Activated naive CD8-positive, alpha-beta T cell treated with anti-CD3 and anti-CD28 coated beads, Interleukin-2, amount 50 U/mL, for 24 hours (primary cell): ENCODE results near the gene EML6.

Experiments
- ATAC-seq: fragments of 150-1000 bp; cut with Tn5 transposase; one replicate; pipeline ENCODE4 v1.10.0; 2021
- DNase-seq: peaks from one replicate; pipeline ENCODE4 v3.0.0; 2021
- H3K27ac Mint-ChIP-seq: one replicate; pipeline ENCODE4 v1.8.0; 2021; ENCODE audit warnings: mild to moderate bottlenecking, mixed read lengths
- H3K27me3 Mint-ChIP-seq: one replicate; pipeline ENCODE4 v1.8.0; 2021; ENCODE audit warnings: mixed read lengths
- H3K36me3 Mint-ChIP-seq: one replicate; pipeline ENCODE4 v1.8.0; 2021; ENCODE audit warnings: low read depth, mixed read lengths
- H3K4me1 Mint-ChIP-seq: one replicate; pipeline ENCODE4 v1.8.0; 2021; ENCODE audit warnings: mixed read lengths
- H3K4me3 Mint-ChIP-seq: one replicate; pipeline ENCODE4 v1.8.0; 2021; ENCODE audit warnings: mild to moderate bottlenecking, moderate library complexity, mixed read lengths
- H3K9me3 Mint-ChIP-seq: one replicate; pipeline ENCODE4 v1.8.0; 2021; ENCODE audit warnings: mixed read lengths

The EML6 gene

DNA sequence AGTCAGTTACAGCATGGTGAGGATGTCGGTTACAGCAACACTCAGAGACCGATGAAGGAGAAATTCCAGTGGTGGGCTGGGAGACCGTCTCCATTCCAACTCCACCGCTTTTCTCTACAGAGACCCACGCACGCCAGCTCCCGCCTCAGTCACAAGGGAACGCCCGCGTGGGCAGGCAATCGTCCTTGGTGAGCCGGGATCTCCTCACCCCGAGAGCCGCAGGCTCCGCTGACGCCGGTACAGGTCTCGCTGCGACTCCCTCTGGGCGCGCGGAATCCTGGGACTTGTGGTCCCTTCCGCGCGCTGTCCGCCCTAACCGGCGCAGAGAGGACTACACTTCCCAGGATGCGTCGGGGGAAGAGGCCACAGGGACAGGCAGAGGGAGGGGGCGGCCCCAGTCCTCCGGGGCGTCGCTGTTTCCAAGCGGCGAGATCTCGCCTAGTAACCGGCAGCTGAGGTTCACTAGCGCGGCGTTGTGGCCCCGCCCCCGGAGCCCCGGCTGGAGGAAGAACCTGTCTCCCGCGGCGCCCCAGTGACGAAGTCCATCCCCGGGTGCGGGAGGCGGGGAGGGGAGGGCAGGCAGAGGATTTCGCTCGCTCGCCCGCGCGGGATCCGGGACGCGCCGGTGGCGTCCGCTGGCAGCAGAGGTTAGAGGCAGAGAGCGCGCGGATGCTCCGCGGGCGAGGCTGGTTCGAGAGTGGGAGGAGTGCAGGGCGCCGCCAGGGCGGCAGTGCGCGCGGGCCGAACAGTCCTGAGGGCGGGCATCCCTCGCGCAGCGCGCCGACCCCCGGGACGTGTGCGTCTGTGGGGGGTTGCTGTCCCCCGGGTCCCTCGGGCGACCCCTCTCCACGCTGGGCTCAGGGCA, at the start of gene EML6:
Gene EML6, plus strand, starts transcription at position 532 of the 865 bp plus-strand sequence. CDS start 1,400 bp downstream, outside the sequence.
- Mint-ChIP-seq H3K27me3 (peaks cover 50% of the 10 kb centered on the region), H3K4me3 (peak within 1 kb of the TSS; percentile 81), H3K4me1 (peaks cover 11% of the 10 kb centered on the region), H3K9me3 (no peaks in the 10 kb centered on the region), H3K27ac (peak within 1 kb of the TSS; percentile 66), H3K36me3 (no peaks in the 10 kb centered on the region)
- peak; percentile 97 for DNase-seq
- ATAC-seq = peak; percentile 99

DNA sequence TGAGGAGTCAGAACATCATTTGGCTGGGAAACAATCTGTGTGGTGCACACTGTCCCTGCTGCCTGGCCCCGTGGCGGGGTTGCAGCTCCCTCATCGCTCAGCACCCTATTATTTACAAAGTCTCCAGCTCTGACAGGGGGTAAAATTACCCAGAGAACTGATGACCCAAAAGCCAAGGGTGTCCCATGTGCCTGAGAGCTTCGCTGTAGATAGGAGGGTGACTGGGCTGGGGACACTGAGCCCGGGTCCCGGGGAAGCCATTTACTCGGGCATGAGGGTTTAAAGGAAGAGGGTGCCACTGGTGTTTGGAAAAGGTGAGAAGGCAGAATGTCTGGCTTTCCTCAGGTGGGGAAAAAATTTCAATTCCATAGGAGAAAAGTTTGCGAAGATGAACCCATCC, 48.2 kb upstream of the EML6 start:
- no peaks in the 10 kb centered on the region for H3K9me3 Mint-ChIP-seq
- no peak for DNase-seq
- H3K4me1 Mint-ChIP-seq = peaks cover 36% of the 10 kb centered on the region
- peaks cover 43% of the 10 kb centered on the region for H3K27me3 Mint-ChIP-seq
- H3K27ac Mint-ChIP-seq = no peak overlapping the region
- peaks cover 7% of the 10 kb centered on the region for H3K36me3 Mint-ChIP-seq
- no peak for ATAC-seq
- H3K4me3 Mint-ChIP-seq = no peak overlapping the region

DNA sequence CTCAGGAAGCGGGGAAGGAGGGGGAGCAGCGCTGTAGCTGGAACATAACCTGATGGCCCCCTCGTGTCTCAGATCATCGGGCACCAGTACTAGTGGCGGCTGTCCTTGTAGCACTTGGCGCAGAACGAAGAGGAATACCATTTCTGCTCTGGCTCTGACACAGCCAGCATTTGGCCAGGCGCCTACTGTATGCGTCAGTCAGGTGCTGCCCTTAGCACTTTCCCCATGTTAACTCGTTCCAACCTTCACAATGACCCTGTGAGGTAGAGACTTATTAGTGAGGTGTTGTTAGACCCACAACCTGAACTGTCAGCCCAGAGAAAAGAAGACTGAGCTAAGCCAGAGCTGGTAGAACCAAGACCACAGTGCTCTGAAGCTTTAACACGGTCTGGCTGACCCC, 47.7 kb upstream of the EML6 start:
- Mint-ChIP-seq H3K9me3 (no peaks in the 10 kb centered on the region), H3K27me3 (peaks cover 45% of the 10 kb centered on the region), H3K27ac (no peak overlapping the region), H3K36me3 (peaks cover 5% of the 10 kb centered on the region), H3K4me1 (peaks cover 40% of the 10 kb centered on the region), H3K4me3 (no peak overlapping the region)
- DNase-seq = no peak
- no peak for ATAC-seq

- peaks cover 48% of the 10 kb centered on the region for H3K4me1 Mint-ChIP-seq
- DNase-seq = no peak
- no peaks in the 10 kb centered on the region for H3K9me3 Mint-ChIP-seq
- no peak overlapping the region for H3K4me3 Mint-ChIP-seq
- no peaks in the 10 kb centered on the region for H3K36me3 Mint-ChIP-seq
- H3K27me3 Mint-ChIP-seq = peaks cover 50% of the 10 kb centered on the region
- ATAC-seq = no peak
- no peak overlapping the region for H3K27ac Mint-ChIP-seq
Measured at GRCh38 chr2:54676656-54677055, 46.8 kb upstream of the EML6 start.

DNA sequence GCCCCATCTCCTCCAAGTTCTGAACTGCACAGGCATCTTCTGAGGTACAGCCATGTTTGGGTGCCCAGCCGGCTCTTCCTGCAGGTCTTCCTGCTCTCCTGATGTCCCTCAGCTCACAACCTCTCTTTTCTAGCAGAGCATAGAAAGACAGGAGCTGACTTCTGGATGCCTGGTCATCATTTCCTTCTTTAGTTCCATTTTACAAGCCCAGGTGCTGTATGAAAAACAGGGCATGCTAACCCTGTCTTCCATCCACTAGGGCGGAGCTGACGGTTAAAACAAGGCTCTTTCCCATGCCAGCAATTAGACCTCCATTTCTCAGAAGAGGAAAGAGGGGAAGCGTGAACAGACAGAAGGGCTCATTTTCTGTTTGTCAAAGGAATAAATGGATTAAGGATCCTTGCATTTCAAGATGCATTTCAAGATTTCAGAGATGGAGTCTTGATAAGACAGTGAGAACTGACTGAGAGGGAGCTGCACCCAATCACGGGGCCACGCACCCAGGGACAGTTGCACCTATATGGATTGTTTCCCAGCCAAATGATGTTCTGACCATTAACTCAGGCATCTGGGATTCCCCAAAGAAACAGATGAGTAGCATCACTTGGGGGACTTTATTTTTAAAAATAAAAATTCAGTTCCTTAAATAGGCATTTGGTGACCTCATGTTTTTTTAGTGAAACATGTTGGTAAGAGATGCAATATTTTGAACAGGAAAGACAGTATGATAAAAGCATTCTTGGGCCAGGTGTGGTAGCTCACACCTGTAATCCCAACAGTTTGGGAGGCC, 45.8 kb upstream of the EML6 start:
- no peak overlapping the region for H3K27ac Mint-ChIP-seq
- H3K4me1 Mint-ChIP-seq = peaks cover 44% of the 10 kb centered on the region
- DNase-seq = no peak

DNA sequence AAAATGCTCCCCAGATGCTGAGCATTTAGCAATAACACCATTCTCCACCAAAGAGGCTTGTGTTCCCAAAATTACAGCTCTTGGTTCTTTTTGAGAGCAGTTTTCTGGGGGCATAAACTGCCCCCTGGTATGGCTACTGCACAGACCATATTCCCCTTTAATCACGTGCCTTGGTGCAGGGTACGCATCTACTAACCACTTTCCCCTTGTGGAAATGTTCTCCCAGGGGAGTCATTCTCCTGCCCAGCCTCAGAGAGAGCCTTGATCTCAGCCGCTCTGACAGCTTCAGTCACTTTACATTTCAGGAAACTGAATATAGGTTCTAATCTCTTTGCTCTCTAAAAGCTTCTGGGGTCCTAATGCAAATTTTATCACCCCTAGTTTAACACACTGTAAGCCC, 44.7 kb upstream of the EML6 start:
- Mint-ChIP-seq H3K36me3 (no peaks in the 10 kb centered on the region), H3K4me1 (peaks cover 35% of the 10 kb centered on the region), H3K4me3 (no peak overlapping the region), H3K27me3 (peaks cover 55% of the 10 kb centered on the region), H3K9me3 (no peaks in the 10 kb centered on the region), H3K27ac (no peak overlapping the region)
- ATAC-seq (no peak), DNase-seq (no peak)

More for the DNA sequence above, 45.8 kb upstream of the EML6 start:
- H3K36me3 Mint-ChIP-seq = no peaks in the 10 kb centered on the region
- H3K27me3 Mint-ChIP-seq = peaks cover 50% of the 10 kb centered on the region
- no peaks in the 10 kb centered on the region for H3K9me3 Mint-ChIP-seq
- ATAC-seq = no peak
- H3K4me3 Mint-ChIP-seq = no peak overlapping the region

GRCh38 chr2:54680397-54681041, 42.9 kb upstream of the EML6 start:
- Mint-ChIP-seq H3K4me3 (peak overlapping the region; percentile 49), H3K36me3 (no peaks in the 10 kb centered on the region), H3K9me3 (no peaks in the 10 kb centered on the region), H3K4me1 (peaks cover 26% of the 10 kb centered on the region), H3K27ac (peak overlapping the region; percentile 56), H3K27me3 (peaks cover 57% of the 10 kb centered on the region)
- DNase-seq = peak; percentile 35
- peak; percentile 97 for ATAC-seq

- Mint-ChIP-seq H3K4me3 (no peak overlapping the region), H3K27me3 (peaks cover 53% of the 10 kb centered on the region)
- DNase-seq = no peak
Measured at GRCh38 chr2:54681416-54681815, 42.0 kb upstream of the EML6 start.

GRCh38 chr2:54683596-54683995, 39.9 kb upstream of the EML6 start:
- Mint-ChIP-seq H3K9me3 (no peaks in the 10 kb centered on the region), H3K4me3 (no peak overlapping the region), H3K4me1 (peaks cover 29% of the 10 kb centered on the region), H3K27me3 (peaks cover 43% of the 10 kb centered on the region), H3K36me3 (no peaks in the 10 kb centered on the region), H3K27ac (no peak overlapping the region)
- DNase-seq = no peak
- ATAC-seq = no peak

More at GRCh38 chr2:54681416-54681815, 42.0 kb upstream of the EML6 start:
- no peak overlapping the region for H3K27ac Mint-ChIP-seq
- peaks cover 26% of the 10 kb centered on the region for H3K4me1 Mint-ChIP-seq
- no peaks in the 10 kb centered on the region for H3K36me3 Mint-ChIP-seq
- no peaks in the 10 kb centered on the region for H3K9me3 Mint-ChIP-seq
- no peak for ATAC-seq

DNA sequence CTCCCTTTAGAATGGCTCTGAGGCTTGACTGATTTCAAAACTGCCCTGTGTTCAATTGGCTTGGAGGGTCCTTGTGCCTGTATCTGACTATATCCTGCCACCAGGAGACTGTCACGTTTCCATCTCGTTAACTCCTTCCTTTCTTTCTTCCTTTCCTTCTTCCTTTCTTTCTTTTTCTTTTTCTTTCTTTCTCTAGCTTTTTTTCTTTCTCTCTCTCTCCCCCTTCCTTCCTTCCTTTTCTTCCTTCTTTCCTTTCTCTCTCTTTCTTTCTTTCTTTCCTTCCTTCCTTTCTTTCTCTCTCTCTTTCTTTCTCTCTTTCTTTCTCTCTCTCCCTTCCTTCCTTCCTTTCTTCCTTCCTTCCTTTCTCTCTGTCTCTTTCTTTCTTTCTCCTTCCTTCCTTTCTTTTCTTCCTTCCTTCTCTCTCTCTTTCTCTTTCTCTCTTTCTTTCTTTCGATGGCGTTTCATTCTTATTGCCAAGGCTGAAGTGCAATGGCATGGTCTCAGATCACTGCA, 38.1 kb upstream of the EML6 start:
- Mint-ChIP-seq H3K27me3 (peaks cover 47% of the 10 kb centered on the region), H3K4me1 (peaks cover 22% of the 10 kb centered on the region), H3K9me3 (no peaks in the 10 kb centered on the region), H3K27ac (no peak overlapping the region), H3K36me3 (no peaks in the 10 kb centered on the region), H3K4me3 (no peak overlapping the region)
- ATAC-seq (no peak), DNase-seq (no peak)

DNA sequence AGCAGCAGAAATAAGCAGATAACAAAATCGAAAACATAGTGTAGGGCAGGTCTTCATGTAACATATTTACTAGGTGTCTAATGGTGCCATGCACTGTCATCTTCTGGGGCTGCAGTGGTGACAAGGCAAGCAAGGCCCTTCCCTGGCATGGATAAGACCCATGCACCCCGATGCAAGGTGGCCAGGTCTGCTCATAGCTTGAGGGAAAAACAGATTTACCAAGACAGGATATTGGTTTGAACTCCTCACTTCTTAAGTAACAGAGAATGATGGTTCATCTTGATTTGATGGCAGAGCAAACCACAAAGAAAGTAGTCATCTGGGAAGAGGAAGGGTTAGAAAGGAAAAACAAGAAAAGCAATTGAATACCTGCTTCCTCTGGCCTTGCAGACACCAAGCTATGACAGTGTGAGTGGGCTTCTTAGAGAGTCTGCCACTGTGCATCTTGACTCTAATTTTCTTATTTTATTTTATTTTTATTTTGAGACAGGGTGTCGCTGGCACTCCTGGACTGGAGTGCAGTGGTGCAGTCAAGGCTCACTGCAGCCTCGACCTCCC, 35.8 kb upstream of the EML6 start:
- H3K4me3 Mint-ChIP-seq = no peak overlapping the region
- ATAC-seq (no peak), DNase-seq (no peak)
- H3K27me3 Mint-ChIP-seq = peaks cover 41% of the 10 kb centered on the region
- H3K9me3 Mint-ChIP-seq = no peaks in the 10 kb centered on the region
- H3K4me1 Mint-ChIP-seq = peaks cover 5% of the 10 kb centered on the region
- H3K36me3 Mint-ChIP-seq = no peaks in the 10 kb centered on the region
- no peak overlapping the region for H3K27ac Mint-ChIP-seq

DNA sequence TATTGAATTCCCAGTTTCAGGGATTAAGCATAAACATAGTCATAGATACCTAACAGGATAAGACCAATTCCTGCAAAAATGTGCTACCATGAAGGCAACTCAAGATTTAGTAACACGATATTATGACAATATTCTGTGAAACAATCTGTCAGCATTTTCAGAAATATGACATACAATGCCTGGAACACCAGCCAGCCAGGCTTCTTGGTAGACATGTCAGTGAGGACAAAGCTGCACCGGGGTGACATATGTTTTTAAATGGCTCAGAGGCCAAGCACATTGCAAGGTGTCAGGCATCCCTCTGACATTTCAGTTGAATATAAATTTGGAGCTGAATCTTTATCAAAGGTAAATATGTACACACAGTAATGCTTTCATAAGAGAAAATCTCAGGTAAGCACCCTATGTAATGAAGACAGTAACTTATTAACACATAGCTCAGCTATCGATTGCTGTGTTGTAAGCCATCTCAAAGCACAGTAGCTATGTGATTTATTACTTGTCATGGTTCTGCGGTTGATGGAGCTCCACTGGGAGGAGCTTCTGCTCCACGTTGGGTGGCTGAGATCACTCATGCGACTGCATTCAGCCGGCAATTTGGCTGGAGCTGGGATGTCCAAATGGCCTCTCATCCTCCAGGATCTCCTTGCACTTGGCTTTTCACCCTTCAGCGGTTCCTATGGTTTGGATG, 31.9 kb upstream of the EML6 start:
- Mint-ChIP-seq H3K4me3 (no peak overlapping the region), H3K27ac (no peak overlapping the region), H3K9me3 (no peaks in the 10 kb centered on the region), H3K27me3 (peaks cover 26% of the 10 kb centered on the region), H3K4me1 (peaks cover 3% of the 10 kb centered on the region), H3K36me3 (no peaks in the 10 kb centered on the region)
- DNase-seq = no peak
- no peak for ATAC-seq

DNA sequence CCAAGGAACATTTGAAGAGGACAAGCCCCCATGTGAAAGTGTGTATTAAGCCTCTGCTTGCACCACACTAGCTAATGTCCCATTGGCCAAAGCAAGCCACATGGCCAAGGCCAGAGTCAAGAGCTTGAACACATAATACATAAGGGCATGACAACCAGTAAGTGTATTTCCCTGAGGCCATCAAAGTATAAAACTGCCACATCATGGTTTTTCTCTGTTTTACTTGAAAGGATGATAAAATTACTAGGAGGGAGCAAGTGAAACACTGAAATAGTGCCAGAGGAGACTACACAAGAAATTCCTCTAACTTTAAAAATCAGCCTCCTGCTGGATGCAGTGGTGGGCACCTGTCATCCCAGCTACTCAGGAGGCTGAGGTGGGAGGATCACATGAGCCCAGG, 30.9 kb upstream of the EML6 start:
- Mint-ChIP-seq H3K9me3 (no peaks in the 10 kb centered on the region), H3K27me3 (peaks cover 26% of the 10 kb centered on the region), H3K27ac (no peak overlapping the region), H3K4me1 (peaks cover 1% of the 10 kb centered on the region), H3K4me3 (no peak overlapping the region), H3K36me3 (no peaks in the 10 kb centered on the region)
- ATAC-seq (no peak), DNase-seq (no peak)

GRCh38 chr2:54695378-54695777, 28.1 kb upstream of the EML6 start:
- Mint-ChIP-seq H3K4me1 (peaks cover 1% of the 10 kb centered on the region), H3K27ac (no peak overlapping the region), H3K9me3 (no peaks in the 10 kb centered on the region), H3K27me3 (peaks cover 6% of the 10 kb centered on the region), H3K36me3 (no peaks in the 10 kb centered on the region), H3K4me3 (no peak overlapping the region)
- ATAC-seq = no peak
- no peak for DNase-seq
